Stimulated activated CD8-positive, alpha-beta memory T cell treated with anti-CD3 and anti-CD28 coated beads, Interleukin-4, amount 100 ng/mL, for 24 hours (primary cell): ENCODE data around the gene TCF25.
"Not testable (repeated sequence)": the region's sequence is repeated elsewhere in the genome, so short reads cannot be mapped to it uniquely, and the experiment has no call there.

ENCODE experiments used
- DNase-seq: peaks from one replicate; pipeline ENCODE4 v3.0.0-alpha.2; 2020; ENCODE audit warnings: low read depth

The TCF25 gene

DNA sequence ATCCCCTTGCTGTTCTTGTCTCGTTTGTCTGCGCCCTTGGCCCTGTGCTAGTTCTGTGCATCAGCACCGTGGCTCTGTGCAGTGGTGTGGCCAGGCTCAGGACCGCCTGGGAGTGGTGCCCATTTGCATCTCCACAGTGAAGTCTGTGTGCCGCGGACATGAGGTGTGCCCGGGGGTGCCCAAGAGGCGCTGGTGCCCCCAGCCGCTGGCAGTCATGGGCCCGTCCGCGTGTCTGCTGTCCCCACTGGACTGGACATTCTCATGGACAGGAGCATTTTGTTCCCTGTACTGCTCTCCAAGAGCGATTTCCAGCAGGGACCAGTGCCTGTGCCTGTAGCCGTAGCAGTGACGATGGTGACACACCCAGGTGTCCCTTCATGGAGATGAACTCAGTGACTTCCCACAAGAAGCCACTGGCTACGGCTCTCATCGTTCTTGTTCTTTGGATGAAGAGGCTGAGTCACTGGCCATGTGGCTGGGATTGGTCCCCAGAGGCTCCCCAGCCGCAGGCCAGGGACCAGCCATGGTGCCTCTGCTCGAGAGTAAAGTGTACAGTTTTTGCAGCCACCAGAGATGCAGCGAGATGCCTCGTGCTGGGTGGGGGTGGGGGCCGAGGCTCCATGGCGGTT, 32.2 kb downstream of the TCF25 start:
- no peak for DNase-seq

DNA sequence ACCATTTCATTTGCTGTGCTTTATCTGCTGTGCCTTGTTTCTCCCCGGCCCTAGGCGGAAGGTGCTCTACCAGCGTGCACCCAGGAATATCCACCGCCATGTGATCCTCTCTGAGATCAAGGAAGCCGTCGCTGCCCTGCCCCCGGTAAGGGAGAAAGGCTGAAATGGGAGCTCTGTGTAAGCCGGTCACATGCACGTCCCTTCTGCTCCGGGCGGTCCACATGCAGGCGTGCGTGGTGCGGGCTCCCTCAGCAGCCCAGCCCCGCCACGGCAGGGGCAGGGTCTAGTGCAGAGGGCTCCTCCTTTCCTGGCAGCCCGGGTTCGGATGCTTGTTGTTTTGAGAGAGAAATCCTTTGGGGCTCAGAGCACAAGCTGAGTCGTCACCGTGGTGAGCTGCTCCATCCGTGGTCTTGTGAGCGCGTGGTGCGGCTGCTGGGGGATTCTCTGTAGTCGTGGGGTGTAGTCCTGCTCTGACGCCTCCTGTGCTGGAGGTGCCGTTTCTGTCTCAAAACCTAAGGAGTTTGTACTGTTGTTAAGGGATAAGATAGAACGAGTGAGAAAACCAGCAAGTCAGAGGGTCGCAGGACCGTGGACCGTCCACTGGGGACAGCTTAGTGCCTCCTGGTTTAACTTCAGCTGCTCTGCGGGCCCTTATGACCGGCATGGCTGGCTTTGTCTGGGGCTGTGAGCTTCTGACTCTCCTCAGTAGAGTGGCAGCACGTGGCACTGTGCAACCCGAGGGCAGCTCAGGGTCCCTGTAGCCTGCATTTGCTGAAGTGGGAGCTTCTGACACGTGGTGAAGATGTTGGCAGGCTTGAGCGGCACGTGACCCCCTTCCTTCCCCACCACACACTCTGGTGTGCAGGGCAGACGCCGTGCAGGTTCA, 33.0 kb downstream of the TCF25 start:
- no peak for DNase-seq

DNA sequence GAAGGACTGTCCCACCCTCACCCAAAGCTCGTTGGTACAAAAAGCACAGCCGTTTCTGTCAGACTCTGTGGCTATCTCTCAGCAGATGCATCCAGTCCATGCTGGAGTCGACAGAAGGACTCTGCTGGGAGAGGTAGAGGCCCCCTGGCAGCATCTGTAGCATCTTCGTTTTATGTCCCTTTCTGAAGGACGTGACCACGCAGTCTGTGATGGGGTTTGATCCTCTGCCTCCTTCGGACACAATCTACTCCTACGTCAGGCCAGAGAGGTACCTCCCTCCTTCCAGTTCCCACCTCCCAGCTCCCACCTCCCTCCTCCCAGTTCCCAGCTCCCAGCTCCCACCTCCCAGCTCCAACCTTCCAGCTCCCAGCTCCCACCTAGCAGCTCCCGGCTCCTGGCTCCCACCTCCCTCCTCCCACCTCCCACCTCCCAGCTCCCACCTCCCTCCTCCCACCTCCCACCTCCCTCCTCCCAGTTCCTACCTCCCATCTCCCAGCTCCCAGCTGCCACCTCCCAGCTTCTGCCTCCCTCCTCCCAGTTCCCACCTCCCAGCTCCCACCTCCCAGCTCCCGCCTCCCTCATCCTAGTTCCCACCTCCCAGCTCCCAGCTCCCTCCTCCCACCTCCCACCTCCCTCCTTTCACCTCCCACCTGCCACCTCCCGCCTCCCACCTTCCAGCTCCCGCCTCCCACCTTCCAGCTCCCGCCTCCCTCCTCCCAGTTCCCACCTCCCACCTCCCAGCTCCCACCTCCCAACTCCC, 33.8 kb downstream of the TCF25 start:
- no peak for DNase-seq

DNA sequence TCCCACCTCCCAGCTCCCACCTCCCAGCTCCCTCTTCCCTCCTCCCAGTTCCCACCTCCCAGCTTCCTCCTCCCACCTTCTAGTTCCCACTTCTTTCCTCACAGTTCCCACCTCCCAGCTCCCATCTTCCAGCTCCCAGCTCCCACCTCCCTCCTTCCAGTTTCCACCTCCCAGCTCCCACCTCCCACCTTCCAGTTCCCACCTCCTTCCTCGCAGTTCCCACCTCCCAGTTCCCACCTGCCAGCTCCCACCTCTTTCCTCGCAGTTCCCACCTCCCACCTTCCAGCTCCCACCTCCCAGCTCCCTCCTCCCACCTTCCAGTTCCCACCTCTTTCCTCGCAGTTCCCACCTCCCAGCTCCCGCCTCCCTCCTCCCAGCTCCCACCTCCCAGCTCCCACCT, 34.8 kb downstream of the TCF25 start:
- no peak for DNase-seq

DNA sequence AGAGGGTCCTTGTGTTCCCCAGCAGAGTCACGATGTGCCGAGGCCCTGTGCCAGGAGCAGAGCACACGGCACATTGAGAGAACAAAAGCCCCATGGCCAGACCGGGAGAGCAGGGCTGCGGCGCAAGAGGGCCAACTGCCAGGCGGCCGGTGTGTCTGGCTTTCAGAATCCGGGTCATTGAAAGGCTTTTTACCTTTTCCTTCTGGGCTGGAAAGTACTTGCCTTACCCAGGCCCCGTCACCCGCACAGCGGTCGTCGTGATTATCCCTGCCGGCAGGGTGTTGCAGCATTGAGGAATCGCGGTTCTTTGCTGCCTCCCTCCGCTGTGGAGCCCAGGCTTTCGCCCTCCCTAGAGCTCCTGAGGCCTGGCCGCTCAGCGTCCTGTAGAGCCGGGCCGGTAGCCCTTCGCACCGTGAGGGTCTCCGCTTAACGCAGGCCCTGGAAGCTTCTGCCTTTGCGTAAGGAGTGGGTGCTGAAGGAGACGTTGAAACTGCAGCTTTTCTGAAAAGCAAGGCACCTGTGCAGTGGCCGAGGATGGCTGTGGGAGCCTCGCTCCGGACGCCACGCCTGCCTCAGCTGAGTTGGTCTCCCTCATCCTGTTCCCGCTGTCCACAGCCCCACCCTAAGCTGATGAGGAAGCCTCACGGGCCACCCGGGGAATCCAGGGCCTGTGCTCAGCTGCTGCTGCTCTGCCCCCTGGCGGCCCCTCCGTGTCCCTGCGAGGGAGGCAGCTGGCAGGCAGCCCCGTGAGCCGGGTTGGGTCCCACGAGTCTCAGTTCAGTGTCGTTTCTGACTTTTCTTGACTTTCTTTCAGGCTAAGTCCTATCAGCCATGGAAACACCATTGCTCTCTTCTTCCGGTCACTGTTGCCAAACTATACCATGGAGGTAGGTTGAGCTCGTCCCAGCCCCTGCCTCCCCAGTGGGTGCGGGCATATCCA, 36.7 kb downstream of the TCF25 start:
- peak; percentile 54 for DNase-seq

DNA sequence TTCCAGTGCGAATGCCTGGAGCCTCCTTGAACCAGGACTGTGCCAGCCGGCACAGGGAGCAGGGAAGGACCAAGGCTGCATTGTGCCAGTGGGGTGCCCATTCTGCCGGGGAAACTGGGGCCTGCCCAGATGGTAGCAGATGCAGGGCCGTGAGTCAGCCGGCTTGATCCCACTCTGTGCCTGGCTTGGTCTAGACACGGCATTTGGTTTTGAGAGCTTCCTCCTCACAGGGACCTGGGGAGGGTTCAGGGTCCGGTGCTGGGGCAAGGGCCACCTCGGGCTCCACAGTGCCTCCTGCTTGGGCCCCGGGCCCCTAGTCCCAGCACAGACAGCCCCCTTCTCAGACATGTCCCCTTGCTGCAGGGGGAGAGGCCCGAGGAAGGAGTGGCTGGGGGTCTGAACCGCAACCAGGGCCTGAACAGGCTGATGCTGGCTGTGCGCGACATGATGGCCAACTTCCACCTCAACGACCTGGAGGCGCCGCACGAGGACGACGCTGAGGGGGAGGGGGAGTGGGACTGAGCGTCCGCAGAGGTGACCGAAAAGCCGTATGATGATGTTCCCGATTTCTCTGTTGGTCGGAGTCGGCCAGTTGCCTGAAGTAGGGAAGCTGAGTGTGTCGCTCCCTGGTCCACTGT, 37.4 kb downstream of the TCF25 start:
- no peak for DNase-seq

DNA sequence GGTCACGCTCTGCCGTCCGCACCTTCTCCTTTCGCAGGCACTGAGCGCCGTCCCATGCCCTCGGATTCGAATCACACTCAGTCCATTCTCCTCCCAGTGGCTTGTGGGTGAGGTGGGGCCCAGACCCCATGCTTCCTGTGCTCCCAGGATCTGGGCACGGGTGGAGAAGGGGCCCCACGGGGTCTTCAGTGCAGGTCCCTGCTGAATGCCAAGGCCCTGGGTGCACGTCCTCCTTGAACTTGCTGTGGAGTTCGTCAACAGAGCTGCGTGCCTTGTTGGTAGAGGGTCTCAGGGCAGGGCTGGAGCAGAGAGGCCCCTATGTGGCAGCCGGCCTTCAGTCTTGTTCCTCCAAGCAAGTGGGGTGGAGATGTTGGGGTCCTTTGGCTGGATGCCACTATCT, 38.0 kb downstream of the TCF25 start:
- DNase-seq = no peak

DNA sequence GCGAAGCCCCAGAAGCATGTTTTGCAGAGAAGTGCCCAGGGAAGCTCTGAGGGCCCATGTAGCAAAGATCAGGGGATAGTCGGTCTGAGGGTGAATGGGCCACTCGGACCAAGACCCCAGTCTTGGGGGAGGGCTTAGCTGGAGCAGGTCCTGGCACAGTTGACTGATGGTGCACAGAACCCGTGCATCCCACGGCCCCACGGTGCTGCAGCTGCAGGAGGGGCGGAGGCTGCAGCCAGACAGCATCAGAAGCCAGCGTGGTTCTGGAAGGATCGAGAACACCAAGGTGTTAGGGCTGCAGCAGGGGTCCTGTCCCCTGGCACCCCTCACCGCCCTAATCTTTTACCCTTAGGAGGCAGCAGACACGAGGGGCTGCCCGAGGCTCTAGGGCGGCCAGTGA, 38.8 kb downstream of the TCF25 start:
- no peak for DNase-seq

DNA sequence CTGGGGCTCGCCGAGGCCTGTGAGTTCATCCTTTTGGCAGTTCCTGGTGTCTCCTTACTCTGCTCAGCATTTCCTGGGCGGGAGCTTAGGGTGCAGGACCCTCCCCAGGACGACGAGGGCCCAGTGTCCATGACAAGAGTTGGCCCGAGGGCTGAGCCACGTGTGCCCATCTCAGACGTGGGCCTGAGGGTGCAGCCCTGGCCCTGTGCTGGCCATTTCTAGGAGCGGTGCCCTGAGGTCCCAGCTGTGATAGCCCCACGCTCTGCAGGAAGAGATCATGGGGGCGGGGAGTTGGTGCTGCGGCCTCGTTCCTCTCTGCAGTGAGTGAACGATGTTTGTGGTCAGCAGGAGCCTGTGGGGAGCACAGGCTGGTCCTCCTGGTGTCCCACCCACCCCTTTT, 39.2 kb downstream of the TCF25 start:
- DNase-seq = no peak

DNA sequence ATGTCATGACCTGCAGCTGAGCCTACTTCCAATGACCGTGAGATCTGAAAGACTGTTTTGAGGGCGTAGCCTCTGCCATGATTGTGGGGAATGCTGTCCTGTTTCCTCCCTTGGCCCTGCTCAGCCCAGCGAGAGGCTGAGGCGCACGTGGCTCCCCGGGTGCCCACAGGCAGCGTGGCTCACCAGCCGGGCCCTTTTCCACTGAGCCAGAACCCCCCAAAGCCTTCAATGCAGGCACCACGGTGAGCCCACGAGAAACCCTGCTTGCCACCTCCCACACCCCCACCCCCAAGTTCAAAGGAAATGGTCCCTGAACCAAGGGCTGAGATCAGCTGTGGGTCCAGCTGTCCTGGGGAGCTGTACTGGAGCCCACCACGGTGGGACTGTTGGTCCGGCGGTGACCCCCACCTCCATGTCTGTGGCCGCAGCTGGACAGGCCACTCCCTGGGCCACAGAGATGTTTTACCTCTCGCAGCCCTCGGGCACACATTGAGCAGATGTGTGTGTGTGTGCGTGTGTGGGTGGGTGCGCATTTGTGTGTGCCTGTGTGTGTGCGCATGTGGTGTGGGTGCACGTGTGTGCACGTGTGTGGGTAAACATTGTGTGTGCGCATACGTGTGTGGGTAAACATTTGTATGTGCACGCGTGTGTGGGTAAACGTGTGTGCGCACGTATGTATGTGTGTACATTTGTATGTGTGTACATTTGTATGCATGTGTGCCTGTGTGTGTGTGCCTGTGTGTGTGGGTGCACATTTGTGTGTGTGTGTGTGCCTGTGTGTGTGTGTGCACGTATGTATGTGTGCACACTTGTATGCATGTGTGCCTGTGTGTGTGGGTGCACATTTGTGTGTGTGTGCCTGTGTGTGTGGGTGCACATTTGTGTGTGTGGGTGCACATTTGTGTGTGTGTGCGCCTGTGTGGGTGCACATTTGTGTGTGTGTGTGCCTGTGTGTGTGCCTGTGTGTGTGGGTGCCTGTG, 40.3 kb downstream of the TCF25 start:
- no peak for DNase-seq

DNA sequence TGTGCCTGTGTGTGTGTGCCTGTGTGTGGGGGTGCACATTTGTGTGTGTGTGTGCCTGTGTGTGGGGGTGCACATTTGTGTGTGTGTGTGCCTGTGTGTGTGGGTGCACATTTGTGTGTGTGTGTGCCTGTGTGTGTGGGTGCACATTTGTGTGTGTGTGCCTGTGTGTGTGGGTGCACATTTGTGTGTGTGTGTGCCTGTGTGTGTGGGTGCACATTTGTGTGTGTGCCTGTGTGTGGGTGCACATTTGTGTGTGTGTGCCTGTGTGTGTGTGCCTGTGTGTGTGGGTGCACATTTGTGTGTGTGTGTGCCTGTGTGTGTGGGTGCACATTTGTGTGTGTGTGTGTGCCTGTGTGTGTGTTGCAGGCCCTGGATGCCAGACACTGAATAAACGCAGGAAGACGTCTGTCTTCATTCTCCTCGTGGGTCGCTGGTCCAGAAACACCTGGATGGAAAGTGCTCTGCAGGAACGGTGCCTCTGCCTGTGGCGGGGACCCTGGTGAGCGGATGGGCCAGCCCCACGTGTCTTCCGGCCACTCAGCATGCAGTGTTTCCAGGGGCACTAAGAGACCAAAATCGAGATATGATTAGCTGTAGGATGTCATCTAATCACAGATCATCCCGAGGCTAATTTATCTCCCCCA, 41.4 kb downstream of the TCF25 start:
- not testable (repeated sequence) for DNase-seq

DNA sequence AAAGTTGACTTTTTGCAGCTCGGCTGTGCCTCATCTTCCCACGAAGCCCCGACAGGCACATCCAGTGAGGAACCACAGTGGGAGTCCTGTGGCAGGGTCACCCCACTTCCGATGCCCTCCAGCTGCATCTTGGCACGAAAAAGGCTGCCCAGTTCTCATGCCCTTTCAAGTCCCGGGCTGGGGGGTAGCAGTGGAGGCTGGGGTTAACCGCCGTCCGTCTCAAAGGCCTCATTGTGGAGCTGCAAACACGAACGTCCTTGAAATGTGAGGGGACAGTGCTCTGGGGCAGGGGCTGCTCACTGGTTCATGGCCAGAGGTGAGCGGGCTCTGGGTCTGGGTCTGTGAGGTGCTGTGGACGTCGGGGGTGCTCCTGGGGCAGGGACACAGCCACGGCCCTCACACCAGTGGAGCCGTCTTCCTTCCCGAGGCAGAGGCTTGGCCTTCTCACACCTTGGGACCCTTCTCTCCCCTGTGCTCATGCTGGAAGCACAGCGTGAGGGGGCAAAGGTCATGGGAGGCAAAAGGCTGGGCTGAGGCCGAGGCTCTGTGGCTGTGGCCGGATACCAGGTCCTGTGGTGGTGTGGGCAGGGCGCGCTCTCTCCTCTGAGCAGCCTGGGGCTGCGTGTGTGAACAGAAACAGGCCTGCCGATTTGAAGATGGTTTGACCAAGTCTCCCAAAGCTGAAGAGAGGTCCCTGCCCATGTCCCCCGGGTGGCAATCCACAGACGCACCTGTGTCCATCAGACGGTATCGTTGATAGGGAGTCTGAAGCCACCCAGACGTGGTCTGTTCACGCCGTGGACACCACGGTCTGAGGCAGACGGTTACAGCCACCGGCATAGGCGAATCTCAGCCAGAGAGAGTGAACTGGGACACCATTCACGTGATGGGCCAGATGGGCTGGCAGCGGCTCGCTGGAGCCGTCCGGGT, 42.2 kb downstream of the TCF25 start:
- DNase-seq = no peak

DNA sequence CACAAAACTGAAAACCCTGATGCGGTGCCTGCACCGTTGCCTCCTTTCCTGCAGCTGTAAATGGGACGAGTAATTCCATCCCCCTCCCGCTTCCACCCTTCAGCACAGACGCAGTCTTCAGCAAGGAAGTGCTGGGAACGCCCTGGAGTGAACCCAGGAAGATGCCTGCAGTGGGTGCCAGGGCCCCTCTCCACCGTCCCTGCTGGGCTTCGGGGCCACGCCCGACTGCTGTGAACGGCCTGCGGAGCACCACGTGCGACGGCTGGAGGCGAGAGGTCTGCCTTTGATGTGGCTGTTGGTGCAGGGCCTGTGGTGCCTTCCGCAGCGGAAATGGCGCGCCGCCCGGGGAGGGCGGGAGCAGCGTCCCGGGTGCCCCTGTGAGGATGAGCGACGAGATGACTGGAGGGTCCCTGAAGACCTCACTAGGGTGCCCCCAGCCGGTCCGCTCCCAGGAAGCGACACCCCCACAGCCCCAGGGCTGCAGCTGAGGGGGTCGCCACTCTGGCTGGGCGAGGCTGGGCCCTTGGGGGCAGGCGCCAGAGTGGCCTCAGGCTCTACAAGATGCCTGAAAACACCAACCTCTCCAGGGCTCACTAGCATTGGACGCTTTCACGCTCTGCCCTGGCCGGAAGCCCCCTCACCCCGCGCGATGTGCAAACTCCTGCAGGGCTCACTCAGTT, 44.5 kb downstream of the TCF25 start:
- peak; percentile 67 for DNase-seq

DNA sequence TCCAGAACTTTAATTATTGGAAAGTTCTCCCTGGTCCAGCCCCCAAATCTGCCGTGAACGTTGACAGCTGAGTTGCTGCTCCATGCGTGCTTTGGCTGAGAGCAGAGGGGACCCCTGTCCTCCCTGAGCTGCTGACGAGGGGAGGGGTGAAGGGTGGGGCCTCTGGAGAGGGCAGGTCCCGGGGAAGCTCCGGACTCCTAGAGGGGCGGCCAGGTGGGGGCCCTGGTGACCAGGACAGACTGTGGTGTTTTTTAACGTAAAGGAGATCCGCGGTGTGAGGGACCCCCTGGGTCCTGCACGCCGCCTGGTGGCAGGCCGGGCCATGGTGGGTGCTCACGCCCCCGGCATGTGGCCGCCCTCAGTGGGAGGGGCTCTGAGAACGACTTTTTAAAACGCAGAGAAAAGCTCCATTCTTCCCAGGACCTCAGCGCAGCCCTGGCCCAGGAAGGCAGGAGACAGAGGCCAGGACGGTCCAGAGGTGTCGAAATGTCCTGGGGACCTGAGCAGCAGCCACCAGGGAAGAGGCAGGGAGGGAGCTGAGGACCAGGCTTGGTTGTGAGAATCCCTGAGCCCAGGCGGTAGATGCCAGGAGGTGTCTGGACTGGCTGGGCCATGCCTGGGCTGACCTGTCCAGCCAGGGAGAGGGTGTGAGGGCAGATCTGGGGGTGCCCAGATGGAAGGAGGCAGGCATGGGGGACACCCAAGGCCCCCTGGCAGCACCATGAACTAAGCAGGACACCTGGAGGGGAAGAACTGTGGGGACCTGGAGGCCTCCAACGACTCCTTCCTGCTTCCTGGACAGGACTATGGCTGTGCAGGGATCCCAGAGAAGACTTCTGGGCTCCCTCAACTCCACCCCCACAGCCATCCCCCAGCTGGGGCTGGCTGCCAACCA, 45.3 kb downstream of the TCF25 start, which contains the start of gene MC1R:
Gene MC1R, plus strand, starts transcription at position 410 of the 895 bp plus-strand sequence. Its CDS starts 397 bp downstream, at position 807.
- DNase-seq = no peak

DNA sequence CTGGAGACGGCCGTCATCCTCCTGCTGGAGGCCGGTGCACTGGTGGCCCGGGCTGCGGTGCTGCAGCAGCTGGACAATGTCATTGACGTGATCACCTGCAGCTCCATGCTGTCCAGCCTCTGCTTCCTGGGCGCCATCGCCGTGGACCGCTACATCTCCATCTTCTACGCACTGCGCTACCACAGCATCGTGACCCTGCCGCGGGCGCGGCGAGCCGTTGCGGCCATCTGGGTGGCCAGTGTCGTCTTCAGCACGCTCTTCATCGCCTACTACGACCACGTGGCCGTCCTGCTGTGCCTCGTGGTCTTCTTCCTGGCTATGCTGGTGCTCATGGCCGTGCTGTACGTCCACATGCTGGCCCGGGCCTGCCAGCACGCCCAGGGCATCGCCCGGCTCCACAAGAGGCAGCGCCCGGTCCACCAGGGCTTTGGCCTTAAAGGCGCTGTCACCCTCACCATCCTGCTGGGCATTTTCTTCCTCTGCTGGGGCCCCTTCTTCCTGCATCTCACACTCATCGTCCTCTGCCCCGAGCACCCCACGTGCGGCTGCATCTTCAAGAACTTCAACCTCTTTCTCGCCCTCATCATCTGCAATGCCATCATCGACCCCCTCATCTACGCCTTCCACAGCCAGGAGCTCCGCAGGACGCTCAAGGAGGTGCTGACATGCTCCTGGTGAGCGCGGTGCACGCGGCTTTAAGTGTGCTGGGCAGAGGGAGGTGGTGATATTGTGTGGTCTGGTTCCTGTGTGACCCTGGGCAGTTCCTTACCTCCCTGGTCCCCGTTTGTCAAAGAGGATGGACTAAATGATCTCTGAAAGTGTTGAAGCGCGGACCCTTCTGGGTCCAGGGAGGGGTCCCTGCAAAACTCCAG, 46.4 kb downstream of the TCF25 start:
- DNase-seq = no peak

DNA sequence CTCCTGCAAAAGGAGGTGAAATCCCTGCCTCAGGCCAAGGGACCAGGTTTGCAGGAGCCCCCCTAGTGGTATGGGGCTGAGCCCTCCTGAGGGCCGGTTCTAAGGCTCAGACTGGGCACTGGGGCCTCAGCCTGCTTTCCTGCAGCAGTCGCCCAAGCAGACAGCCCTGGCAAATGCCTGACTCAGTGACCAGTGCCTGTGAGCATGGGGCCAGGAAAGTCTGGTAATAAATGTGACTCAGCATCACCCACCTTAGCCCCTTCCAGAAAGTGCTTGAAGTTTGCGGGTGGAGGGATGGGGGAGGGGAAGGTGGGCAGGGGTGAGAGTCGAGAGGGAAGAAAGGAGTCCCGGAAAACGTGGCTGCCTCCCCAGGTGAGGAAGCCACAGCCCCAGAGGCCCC, 47.3 kb downstream of the TCF25 start:
- no peak for DNase-seq
